ENCODE data around the gene KLHL25. TPM values are rescaled to one million over a fixed set of nuclear protein-coding genes. Genes with fewer than 3 reads are reported as not detected.
A peak's percentile ranks its signal among the peaks of the same experiment; 100 is the strongest.

Gene KLHL25
- total RNA-seq, 1 donor from 2014 or later: 30.0 TPM

DNA sequence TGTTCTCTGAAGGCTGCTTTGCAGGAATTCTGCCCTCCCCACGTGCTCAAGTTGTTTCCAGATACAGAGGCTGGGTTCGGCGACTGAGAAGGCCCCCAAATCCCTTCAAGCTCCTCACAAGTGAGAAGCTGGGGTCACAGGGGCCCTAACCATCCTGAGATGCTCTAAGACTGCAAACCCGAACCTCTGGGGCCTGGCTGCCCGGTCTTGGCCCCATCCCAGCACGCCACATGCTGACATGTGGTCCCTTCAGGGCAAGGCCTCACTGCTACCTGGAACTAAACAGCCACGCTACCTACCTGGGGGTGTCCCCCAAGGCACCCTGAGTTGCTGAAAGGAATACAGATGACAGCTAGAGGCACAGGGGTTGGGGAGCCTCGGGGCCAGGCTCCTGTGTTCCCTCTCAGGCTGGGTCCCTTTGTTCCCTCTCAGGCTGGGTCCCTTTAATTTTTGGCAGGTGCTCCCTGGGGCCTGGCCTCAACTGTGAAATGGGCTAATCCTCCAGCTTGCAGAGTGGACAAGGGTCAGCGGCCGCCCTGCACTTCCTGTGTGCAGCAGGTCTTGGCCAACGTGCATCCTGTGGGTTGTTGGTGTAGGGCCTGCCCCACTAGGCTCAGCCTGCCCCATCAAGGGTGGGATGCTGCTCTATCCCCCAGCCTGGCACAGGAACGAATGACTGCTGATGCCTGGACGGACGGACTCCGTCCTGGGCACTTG is 32.5 kb downstream of the KLHL25 start:
- DNase-seq (ENCODE audit: low spot score): no peak

DNA sequence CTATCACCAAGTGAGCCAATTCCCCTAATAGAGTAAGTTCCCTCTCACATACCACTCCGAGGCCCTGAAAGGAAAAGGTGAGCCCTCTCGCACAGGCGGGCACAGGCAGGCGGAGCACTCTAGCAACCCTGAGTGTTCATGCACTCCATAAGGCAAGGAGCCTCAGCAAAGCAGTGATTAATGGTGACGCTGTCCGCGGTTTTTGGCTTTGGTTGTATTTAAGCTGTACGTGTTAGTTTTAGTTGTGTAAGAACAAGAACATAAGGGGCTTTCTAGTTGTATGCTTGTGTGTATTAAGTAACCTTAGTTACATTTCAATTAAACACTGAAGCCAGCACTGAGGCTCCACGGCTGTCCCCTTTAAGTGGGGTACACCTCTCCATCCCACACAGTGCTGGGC is 33.1 kb downstream of the KLHL25 start:
- no peak for DNase-seq (ENCODE audit: low spot score)

DNA sequence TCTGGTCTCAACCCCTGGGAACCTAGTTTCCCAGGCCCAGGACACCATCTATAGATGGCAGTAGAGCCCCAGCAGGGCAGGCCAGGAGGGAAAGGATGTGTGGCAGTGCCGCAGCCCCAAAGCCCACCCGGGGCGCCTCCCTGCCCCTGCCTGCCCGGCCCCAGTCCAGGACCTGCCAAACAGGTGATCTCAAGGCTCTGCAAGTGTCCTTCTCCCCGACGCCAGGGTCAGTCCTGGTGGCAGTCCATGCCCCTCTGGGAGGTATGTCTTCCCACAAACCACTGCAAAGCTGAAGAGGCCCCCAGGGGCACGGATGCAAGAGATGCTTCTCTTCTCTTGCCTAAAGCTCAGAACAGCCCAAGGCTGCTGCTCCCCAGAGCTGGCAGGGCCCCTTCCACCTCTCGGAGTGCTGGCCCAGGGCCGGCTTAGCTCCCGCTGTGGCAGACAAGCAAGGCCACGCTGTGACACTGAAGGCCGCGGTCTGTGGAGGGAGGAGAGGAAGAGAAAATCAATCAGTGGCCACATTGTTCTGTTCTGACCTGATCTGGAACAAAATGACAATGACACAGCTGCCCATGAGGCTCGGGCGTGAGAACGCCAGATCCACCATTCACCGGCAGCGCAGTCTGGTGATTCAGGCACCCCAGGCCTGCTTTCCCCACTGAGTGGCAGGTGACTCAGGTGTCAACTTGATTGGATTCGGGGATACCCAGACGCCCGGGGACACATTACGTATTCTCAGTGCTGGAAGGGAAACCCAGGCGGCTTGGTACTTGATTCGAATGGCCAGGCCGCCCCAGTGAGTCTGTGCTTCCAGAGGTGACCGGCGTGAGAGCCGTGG is 34.0 kb downstream of the KLHL25 start:
- DNase-seq (ENCODE audit: low spot score): no peak

DNA sequence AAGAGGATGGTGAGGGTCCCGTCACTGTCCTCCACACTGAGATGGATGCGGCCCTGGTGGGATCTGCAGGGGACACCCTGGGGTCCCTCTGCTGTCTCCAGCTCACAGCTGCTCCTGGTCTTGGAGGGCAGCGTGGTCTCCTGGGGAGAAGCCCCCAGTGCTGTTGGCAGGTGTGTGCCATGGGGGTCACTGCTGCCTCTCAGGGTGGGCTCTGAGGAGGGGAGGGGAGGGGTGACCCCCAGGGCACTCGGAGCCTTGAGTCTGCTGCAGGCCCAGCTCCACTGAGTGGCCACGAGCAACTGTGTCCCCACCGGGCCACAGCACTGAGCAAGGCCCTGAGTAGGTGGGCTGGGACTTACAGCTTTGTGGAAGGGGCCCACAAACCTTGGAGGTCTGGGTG is 34.7 kb downstream of the KLHL25 start:
- DNase-seq (ENCODE audit: low spot score): no peak

DNA sequence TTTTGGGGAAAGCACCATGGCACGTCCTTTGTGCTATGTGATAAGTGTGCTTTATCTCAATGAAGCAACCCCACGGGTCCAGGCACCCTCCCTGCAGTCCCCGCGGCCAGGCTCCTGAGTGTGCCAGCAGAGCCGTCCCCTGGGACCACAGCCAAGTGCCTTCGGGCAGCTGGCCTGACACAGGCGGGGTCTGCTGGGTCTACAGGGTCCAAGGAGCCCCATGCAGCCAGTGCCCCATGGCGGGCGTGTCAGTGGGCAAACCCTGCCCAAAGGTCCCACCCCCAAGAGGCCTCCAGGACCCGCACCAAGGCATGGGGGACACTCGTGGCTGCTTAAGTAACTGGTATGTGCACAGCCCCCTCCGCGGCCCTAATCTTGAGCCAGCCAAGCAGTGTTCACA is 35.3 kb downstream of the KLHL25 start:
- no peak for DNase-seq (ENCODE audit: low spot score)

DNA sequence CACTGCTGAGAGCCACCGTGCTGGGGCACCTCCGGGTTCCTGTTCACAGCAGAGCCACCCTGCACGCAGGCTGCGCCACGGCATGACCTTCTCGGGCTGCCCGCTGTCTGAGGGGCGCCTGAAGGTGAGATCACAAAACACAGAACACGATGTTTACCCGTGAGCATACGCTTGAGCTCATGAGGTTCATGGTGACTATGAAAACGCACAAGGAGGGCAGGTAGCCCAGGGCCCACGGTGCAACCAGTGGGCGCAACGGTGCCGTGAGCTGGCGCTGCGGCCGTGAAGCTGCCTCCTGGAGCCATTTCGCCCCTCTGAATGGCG is 36.1 kb downstream of the KLHL25 start:
- no peak for DNase-seq (ENCODE audit: low spot score)

DNA sequence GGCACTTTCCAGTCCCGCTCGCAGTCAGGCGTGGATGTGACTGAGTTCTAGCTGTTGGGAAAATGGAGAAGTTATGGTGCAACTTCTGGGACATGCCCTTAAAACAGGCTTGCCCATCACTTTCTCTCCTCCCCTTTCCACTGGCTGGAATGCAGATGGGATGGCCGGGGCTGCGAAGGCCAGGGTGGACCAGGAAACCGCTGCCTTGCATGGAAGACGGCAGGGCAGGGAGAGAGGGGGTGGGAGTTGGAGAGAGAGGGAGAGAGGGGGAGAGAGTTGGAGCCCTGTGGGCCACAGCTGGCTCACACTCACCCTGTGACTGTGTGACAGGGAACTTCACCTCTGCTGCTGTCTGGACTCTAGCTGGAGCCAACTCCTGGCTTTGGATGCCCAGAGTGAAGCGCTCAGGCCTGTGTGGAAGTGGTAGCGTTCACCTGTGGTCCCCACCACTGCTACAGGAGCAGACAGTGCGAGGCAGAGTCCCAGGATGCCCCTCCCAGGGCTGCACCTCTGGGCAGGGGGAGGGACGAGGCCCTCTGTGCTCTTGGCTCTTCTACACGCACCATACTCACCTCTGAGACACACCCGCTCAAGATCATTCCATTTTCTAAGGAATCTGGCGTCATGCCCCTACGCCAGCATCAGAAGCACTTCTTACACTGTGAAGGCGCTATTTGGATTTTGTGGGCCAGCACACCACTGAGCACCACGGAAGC is 36.6 kb downstream of the KLHL25 start:
- no peak for DNase-seq (ENCODE audit: low spot score)

DNA sequence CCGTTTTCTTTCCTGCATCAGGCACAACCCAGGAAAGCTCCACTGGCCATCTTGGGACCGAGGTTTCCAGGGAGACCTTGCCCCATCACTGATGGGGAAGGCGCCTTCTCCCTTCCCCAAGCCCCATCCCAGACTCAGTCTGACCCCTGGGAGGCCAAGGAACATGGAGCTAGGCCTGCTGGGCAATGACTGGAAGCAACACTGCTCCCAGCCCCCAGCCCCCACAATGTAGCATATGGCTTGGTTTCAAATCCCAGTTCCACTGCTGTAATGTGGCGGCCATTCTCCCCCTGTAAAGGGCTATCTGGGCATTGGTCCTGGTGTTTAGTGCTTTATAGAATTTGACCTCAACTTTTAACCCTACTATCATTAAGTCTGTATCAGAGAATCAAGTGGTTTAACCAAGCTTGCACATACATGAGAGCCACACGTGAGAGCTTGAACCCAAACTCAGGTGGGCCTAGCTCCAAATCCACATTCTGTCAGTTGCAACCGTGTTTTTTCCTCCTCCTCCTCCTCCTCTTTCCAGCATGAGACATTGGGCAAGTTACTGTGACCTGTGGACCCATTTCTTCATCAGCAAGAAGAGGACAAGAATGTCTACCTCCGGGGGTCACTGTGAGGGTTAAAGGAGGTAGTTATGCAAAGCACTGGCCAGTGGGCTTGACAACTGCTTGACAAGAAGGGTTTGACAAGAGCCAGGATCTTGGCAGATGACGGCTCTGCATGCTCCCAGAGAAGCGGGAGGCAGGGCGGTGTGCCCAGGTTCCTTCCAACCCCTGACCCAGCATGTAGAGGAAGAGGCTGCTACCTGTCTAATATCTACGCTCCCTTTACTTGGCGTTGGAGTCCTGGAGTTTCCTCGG is 37.4 kb downstream of the KLHL25 start:
- peak; percentile 68 for DNase-seq (ENCODE audit: low spot score)

DNA sequence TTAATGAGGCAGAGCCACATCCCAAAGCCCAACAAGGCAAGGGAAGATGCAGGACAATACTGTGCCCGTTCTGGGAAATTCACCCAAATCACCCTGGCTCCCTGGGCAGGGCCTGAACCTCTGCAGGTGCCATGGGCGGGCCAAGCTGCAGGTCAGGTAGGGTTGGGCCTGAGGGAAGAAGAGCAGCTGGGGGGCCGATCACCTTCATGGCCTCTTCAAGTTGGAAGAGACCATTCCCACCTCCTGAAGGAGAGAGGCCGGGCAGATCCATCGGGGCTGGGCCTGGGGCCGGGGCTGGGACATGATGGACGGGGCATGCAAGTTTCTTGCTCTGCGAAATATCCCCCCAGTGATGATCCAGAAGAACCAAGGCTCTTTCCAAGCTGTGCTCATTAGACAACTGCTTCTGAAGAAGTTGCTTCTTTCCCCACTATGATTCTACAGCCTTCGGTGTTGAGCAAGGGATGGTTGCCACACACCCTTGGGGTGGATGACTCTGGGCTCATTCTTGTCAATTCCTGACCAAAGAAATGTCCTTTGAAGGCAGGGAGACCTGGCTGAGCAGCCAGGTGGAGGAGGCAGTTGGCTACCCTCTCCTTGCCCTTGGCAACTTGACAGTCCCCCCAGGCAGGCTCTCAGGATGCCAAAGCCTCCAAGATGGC is 38.2 kb downstream of the KLHL25 start:
- DNase-seq (ENCODE audit: low spot score): peak; percentile 65

DNA sequence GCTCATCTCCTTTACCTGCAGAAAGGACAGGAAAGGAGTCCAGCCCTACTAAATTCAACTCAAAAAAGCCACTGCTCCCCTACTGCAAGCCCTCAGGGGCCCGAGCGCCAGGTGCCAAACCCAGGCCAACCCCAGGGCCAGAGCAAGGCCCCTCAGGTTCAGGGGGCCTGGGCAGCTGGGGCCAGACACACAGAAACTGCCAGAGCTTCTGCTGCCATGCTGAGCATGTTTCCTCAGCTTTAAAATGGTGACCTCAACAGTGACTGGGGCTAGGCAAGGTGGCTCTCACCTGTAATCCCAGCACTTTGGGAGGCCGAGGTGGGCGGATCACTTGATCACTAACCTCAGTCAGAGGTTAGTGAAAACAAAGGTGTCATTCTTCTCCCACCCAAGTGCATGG is 38.8 kb downstream of the KLHL25 start:
- peak; percentile 82 for DNase-seq (ENCODE audit: low spot score)

DNA sequence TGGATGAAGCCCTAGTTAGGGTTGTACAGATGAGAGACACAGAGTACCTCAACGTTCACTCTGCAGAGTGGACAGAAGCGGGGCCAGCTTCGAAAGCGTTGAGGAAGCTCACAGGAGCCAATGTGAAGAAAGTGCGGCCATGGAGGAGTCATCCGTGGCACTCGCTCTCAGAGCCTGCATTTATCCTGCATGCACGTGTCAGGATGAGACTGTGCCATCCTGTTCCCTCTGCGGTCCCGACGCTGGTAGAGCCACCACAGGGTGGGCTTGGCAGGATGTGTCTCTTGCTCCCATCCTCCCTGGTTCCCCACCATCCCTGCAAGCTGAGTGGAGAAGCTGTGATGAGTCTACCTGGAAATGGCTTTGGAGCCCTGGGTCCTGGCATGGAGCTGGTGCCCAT is 39.3 kb downstream of the KLHL25 start:
- peak; percentile 47 for DNase-seq (ENCODE audit: low spot score)

DNA sequence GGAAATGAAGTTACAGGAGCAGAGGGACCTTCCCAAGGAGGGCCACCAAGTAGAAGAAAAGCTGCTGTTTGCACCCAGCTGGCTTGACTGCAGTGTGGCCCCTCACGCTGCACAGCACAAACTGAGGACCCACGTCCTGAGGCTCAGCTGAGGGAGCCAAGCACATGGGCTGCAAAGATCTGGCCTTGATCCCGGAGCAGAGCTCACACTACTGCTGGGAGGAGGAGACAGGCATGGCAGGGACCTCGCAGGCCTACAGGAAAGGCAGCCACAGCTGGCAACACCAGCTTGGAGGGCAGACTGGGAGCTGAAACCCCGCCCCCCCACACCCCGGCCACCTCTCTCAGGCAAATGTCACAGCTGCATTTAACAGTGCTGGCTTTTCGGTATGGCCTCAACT is 39.7 kb downstream of the KLHL25 start:
- peak; percentile 43 for DNase-seq (ENCODE audit: low spot score)

DNA sequence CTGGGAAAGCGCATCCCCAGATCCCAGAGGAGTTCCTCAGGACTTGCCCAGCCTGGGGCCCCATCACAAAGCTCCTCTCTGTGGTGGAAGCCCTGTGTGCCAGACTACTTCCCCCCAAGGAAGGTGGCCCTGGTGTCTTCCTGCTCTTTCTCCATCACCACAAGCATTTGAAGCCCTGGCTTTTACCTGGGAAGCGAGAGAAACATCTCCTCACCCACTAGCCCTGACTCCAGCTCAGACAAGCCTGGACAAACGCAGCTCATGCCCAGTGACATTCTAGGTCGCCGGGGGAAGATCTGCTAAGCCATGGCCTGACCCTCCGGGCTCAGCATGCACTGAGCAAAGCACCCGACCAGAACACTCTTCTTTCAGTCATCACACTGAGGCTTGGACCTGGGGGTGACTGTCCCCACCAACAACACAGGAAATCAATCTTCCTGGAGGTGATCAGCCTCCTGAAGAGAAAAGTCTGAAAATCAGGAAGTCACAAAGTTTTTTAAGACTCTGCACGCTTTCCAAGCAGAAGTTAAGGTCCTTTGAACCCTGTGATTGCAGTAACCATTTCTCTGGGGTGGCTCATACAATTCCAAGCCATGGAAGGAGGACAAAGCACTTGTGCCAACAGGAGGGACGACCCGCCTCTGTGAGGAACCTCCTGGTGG is 40.8 kb downstream of the KLHL25 start:
- peak; percentile 53 for DNase-seq (ENCODE audit: low spot score)

DNA sequence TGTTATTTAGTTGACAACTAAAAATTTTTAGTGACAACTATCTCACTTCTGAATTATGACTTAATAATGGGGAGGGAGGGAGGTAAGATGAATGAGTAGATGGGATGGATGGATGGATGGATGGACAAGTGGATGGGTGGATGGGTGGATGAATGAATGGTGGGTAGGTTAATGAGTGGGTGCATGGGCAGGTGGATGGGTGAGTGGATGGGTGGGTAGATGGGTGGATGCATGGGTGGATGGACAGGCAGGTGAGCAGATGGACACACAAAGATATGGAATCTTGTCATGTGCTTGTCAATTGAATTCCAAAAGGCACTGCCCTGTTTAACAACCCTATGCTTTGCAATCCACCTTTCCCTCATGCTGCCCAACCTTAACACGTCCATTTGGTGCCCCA is 41.5 kb downstream of the KLHL25 start:
- DNase-seq (ENCODE audit: low spot score): no peak

DNA sequence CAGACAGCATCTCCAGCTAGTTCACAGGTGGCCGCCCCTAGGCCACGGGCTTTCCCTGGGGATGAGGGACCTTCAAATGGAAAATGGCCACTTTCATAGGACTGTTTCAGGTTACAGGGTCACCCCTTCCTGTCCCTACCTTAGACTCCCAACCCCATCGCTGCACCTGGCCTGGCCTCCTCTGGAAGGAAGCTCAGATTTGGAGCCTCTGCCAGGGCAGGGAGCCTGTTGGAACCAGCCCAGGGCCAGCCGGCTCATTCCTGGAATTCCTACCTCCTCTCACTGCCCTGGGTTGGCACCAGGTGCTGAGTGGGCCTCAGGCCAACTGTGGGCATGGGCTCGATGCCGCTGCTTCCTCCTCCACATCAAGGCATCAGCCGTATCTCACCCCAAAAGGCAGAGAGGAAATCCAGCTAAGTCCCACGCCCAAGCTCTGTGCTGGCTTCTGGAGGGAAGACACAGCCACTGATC is 42.2 kb downstream of the KLHL25 start:
- DNase-seq (ENCODE audit: low spot score): no peak

DNA sequence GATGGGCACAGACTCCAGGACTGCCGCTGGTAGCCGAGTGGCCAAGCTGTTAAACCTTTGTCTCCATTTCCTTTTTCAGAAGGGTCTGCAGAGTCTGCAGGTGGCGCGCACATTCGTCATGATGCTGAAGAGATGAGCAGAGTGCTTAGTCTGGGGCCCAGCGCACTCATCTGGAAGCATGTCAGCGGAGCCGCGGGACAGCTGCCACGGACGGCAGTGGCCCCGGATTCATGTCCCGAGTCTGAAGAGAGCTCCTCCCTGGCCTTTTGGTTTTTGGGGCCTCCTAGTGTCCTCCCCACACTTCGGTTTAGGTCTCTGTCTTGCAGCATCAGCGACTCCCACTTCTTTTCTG is 42.6 kb downstream of the KLHL25 start:
- peak; percentile 85 for DNase-seq (ENCODE audit: low spot score)

DNA sequence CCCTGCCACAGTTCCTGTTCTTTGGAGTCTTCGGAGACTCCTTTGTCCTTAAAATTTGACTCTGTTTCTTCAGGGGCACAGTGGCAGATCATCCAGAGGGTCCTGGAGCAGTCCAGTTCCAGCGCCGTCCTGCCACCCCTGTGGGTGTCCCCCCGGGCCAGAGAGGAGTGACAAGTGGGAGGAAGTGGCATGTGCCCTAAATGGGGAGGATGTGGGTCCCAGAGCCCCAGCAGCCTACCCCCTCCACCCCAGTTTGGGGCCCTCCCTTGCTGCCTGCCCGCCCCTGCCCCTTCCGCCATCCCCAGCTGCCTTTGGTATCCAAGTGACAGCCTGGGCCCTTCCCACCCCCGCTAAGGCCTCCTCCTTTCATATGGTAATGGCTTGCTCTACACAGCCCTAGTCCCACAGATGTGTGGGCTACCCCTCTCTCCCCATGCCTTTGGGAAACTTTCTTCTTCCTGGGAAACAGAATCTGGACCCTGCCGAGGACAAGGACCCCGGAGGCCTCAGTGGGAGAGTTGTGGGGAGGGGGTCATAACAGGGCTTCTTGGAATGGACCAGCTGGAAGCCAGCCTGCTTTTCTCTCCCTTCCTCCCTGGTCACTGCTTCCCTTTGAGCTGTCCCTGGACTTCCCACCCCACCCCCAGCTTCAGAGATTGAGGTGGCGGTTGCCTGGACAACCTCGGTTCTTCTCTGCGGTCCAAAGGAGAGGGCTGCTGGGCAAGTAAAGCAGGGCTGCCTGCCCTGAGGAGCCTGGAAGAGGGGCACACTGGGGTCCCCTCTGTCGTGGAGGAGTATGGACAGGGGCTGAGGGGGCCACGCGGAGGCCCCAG is 43.2 kb downstream of the KLHL25 start:
- DNase-seq (ENCODE audit: low spot score): peak; percentile 85

DNA sequence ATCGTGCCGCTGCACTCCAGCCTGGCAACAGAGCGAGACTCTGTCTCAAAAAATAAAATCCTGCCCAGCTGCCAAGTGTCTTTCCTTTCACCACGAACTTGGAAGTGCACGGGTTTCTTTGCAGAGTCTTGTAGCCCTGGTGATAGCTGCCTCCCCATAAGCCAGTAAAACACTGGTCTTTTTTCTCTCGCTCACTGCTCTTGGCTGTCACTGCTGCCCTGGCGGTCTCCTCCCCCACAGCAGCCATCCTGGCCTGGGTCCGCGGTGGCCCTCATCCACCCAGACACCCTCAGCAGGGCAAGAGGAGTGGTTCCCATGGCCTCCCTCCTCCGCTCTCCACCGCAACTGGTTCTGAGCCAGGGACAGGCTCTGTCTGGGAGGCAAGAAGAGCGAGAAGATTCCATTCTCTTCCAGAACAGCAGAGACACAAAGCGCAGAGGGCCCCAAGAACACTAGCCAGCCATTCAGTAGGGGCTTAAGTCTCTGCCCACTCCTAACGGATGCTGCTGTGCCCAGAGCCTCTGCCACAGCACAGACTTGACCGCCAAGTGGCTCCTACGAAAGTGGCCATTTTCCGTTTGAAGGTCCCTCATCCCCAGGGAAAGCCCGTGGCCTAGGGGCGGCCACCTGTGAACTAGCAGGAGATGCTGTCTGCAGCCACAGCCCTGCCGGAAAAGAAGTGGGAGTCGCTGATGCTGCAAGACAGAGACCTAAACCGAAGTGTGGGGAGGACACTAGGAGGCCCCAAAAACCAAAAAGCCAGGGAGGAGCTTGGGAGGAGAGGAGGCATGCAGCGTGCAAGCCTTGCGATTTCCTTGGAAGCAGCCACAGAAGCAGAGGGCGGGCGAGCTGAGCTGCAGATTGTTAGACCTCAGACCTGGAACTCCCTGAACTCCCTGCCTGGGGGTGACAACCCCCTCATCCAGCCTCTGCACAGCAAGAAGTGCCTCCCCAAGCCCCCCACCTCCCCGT is 44.1 kb downstream of the KLHL25 start:
- DNase-seq (ENCODE audit: low spot score): peak; percentile 90

Measured in mesenteric fat pad (tissue), 1 donor.